OCI-LY1 (cell line): ENCODE results near the gene ADAMTS6.

Experiments
- H2AFZ ChIP-seq: fragments of 200-600 bp; sonication (generic), shearing (Covaris generic); 2 replicates; pipeline ENCODE4 v1.6.0; 2014; ENCODE audit warnings: antibody characterized with exemption, mild to moderate bottlenecking, low read length
- H3F3A ChIP-seq: fragments of 200-600 bp; sonication (generic), shearing (Covaris generic); 2 replicates; pipeline ENCODE4 v1.6.0; 2014; ENCODE audit warnings: mild to moderate bottlenecking, antibody characterized with exemption, low read length, moderate library complexity; ENCODE audit not compliant: insufficient read depth
- H3K27ac ChIP-seq: fragments of 200-600 bp; sonication (generic); 2 replicates; pipeline ENCODE4 v1.5.1; 2014; ENCODE audit warnings: low read length, mixed run types, mild to moderate bottlenecking, low read depth; ENCODE audit not compliant: poor library complexity, severe bottlenecking
- H3K27me3 ChIP-seq: fragments of 200-600 bp; sonication (generic); 2 replicates; pipeline ENCODE4 v1.6.0; 2014; ENCODE audit warnings: antibody characterized with exemption, mild to moderate bottlenecking, low read length, moderate library complexity; ENCODE audit not compliant: insufficient read depth
- H3K36me3 ChIP-seq: fragments of 200-600 bp; sonication (generic); 2 replicates; pipeline ENCODE4 v1.6.1; 2014; ENCODE audit warnings: mild to moderate bottlenecking, antibody characterized with exemption, low read length, moderate library complexity, mixed read lengths; ENCODE audit not compliant: insufficient read depth
- H3K4me1 ChIP-seq: fragments of 200-600 bp; sonication (generic); 2 replicates; pipeline ENCODE4 v1.5.1; 2014; ENCODE audit warnings: mild to moderate bottlenecking, low read length, moderate library complexity; ENCODE audit not compliant: insufficient read depth, severe bottlenecking
- H3K4me2 ChIP-seq: fragments of 200-600 bp; sonication (generic), shearing (Covaris generic); 2 replicates; pipeline ENCODE4 v1.6.1; 2014; ENCODE audit warnings: low read length
- H3K4me3 ChIP-seq: fragments of 200-600 bp; sonication (generic); 2 replicates; pipeline ENCODE4 v1.5.1; 2014; ENCODE audit warnings: low read length, low read depth, mild to moderate bottlenecking, mixed read lengths; ENCODE audit not compliant: poor library complexity, severe bottlenecking
- H3K79me2 ChIP-seq: fragments of 200-600 bp; shearing (Covaris generic); 2 replicates; pipeline ENCODE4 v1.6.1; 2016; ENCODE audit warnings: mixed run types, low read length, mixed read lengths; ENCODE audit not compliant: insufficient read depth
- H3K9ac ChIP-seq: fragments of 200-600 bp; sonication (generic), shearing (Covaris generic); 2 replicates; pipeline ENCODE4 v1.6.1; 2014; ENCODE audit warnings: mild to moderate bottlenecking, low read length, mixed read lengths
- H3K9me2 ChIP-seq: fragments of 200-600 bp; sonication (generic), shearing (Covaris generic); 2 replicates; pipeline ENCODE4 v1.6.1; 2014; ENCODE audit warnings: low read depth, mild to moderate bottlenecking, low read length, mixed read lengths
- H3K9me3 ChIP-seq: fragments of 200-600 bp; shearing (Covaris generic); 2 replicates; pipeline ENCODE4 v1.6.1; 2014; ENCODE audit warnings: low read length, mixed read lengths
- H4K20me1 ChIP-seq: fragments of 200-600 bp; sonication (generic), shearing (Covaris generic); 2 replicates; pipeline ENCODE4 v1.6.0; 2016; ENCODE audit warnings: mild to moderate bottlenecking, low read length; ENCODE audit not compliant: insufficient read depth
- CTCF ChIP-seq: fragments of 200-600 bp; sonication (generic), shearing (Covaris generic); IDR thresholded peaks from 2 replicates; pipeline ENCODE4 v1.5.1; 2017; ENCODE audit warnings: mild to moderate bottlenecking, antibody characterized with exemption, low read length, moderate library complexity, mixed read lengths
- EZH2 ChIP-seq: fragments of 200-600 bp; sonication (generic), shearing (Covaris generic); IDR thresholded peaks from 2 replicates; pipeline ENCODE4 v1.8.0; 2017; ENCODE audit warnings: borderline replicate concordance, mixed run types, mild to moderate bottlenecking, antibody characterized with exemption, low read length, moderate library complexity, mixed read lengths

ADAMTS6 gene

GRCh38 chr5:65329266-65329665 is 152.5 kb downstream of the ADAMTS6 start:
- Histone ChIP-seq H3K79me2 (no peaks in the 10 kb centered on the region), H3K27ac (no peak overlapping the region), H3F3A (no peaks in the 10 kb centered on the region), H3K9me3 (no peaks in the 10 kb centered on the region), H3K4me3 (no peak overlapping the region), H3K36me3 (no peaks in the 10 kb centered on the region), H3K4me2 (no peak overlapping the region), H2AFZ (no peak overlapping the region), H3K27me3 (no peaks in the 10 kb centered on the region), H3K9ac (no peak overlapping the region), H3K9me2 (no peaks in the 10 kb centered on the region), H4K20me1 (no peaks in the 10 kb centered on the region), H3K4me1 (peaks cover 39% of the 10 kb centered on the region)
- no peak for TF ChIP-seq EZH2
- no peak for TF ChIP-seq CTCF

- no peaks in the 10 kb centered on the region for H3K79me2 ChIP-seq
- no peaks in the 10 kb centered on the region for H3K9me2 ChIP-seq
- no peaks in the 10 kb centered on the region for H3K27me3 ChIP-seq
- H3K27ac ChIP-seq, result no peak overlapping the region
- H3K9ac ChIP-seq, result no peak overlapping the region
- H3F3A ChIP-seq, result no peaks in the 10 kb centered on the region
- H3K4me2 ChIP-seq, result no peak overlapping the region
- no peaks in the 10 kb centered on the region for H4K20me1 ChIP-seq
- H3K36me3 ChIP-seq, result no peaks in the 10 kb centered on the region
- H3K9me3 ChIP-seq, result no peaks in the 10 kb centered on the region
- no peak overlapping the region for H3K4me3 ChIP-seq
- no peak for TF ChIP-seq EZH2
- no peak for TF ChIP-seq CTCF
- no peak overlapping the region for H2AFZ ChIP-seq
- peaks cover 23% of the 10 kb centered on the region for H3K4me1 ChIP-seq
Observed at GRCh38 chr5:65327582-65327981, 154.1 kb downstream of the ADAMTS6 start.

- no peaks in the 10 kb centered on the region for H4K20me1 ChIP-seq
- no peaks in the 10 kb centered on the region for H3F3A ChIP-seq
- no peaks in the 10 kb centered on the region for H3K36me3 ChIP-seq
- no peaks in the 10 kb centered on the region for H3K79me2 ChIP-seq
- no peak overlapping the region for H3K4me3 ChIP-seq
- H3K4me1 ChIP-seq, result peaks cover 19% of the 10 kb centered on the region
- H3K9ac ChIP-seq, result no peak overlapping the region
- H3K27ac ChIP-seq, result no peak overlapping the region
- no peaks in the 10 kb centered on the region for H3K9me2 ChIP-seq
- H3K27me3 ChIP-seq, result no peaks in the 10 kb centered on the region
- TF ChIP-seq CTCF, result no peak
- no peak for TF ChIP-seq EZH2
- no peak overlapping the region for H3K4me2 ChIP-seq
- H3K9me3 ChIP-seq, result no peaks in the 10 kb centered on the region
- no peak overlapping the region for H2AFZ ChIP-seq
Observed at GRCh38 chr5:65326922-65327321, 154.8 kb downstream of the ADAMTS6 start.
